HG03175 (cell line): Measurements from ENCODE around the gene TUBGCP5.
"Not testable (repeated sequence)": the region's sequence is repeated elsewhere in the genome, so short reads cannot be mapped to it uniquely, and the experiment has no call there.

Experiments used
- ATAC-seq: cut with Tn5 transposase; IDR thresholded peaks from one replicate; pipeline ENCODE4 v1.9.1; 2021; ENCODE audit warnings: mild to moderate bottlenecking, moderate library complexity; ENCODE audit not compliant: unreplicated experiment

The TUBGCP5 gene

DNA sequence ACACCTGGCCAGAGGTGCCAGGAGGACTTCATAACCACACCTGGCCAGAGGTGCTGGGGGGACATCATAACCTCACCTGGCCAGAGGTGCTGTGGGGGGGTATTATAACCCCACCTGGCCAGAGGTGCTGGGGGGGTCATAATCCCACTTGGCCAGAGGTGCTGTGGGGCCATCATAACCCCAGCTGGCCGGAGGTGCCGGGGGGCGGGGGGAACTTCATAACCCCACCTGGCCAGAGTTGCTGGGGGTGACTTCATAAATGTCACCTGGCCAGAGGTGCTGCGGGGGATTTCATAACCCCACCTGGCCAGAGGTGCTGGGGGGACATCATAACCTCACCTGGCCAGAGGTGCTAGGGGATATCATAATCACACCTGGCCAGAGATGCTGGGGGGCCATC is 4.2 kb upstream of the TUBGCP5 start:
- ATAC-seq, result not testable (repeated sequence)

DNA sequence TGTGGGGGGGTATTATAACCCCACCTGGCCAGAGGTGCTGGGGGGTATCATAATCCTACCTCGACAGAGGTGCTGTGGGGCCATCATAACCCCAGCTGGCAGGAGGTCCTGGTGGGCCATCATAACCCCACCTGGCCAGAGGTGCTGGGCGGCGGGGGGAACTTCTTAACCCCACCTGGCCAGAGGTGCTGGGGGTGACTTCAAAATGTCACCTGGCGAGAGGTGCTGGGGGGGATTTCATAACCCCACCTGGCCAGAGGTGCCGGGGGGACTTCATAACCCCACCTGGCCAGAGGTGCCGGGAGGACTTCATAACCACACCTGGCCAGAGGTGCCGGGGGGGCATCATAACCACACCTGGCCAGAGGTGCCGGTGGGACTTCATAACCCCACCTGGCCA is 2.4 kb upstream of the TUBGCP5 start:
- ATAC-seq, result not testable (repeated sequence)

DNA sequence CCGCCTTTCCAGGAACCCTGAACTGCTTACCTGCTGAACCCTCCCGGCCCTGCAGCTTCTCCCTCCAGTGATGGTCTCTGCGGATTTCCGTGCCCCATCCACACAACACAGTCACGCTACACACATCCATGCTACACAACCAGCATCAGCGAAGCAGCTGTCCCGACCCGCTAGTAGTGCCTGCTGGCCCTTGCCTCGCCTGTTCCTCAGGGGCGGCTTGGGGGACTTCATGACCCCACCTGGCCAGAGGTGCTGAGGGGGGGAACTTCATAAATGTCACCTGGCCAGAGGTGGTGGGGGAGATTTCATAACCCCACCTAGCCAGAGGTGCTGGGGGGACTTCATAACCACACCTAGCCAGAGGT is 530 bp upstream of the TUBGCP5 start:
- no peak for ATAC-seq

DNA sequence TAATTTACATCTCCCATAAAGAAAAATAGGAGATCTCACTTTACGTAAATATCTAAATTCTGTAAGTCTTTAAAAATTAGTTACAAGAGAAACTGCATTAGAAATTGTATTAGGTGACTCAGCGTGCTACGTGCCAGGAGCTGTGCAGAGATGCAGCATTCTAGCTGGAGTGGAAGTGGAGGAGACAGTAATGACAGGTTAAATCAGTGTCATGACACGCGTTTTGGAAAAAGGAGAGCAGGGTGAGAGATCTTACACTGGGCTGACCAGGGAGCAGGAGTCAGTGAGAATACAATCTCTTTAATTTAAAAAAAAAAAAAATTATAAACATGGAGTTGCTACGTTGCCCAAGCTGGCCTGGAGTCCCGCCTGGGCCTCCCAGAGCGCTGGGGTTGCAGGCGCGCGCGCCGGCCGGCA is 635 bp downstream of the TUBGCP5 start:
- peak; percentile 10 for ATAC-seq

DNA sequence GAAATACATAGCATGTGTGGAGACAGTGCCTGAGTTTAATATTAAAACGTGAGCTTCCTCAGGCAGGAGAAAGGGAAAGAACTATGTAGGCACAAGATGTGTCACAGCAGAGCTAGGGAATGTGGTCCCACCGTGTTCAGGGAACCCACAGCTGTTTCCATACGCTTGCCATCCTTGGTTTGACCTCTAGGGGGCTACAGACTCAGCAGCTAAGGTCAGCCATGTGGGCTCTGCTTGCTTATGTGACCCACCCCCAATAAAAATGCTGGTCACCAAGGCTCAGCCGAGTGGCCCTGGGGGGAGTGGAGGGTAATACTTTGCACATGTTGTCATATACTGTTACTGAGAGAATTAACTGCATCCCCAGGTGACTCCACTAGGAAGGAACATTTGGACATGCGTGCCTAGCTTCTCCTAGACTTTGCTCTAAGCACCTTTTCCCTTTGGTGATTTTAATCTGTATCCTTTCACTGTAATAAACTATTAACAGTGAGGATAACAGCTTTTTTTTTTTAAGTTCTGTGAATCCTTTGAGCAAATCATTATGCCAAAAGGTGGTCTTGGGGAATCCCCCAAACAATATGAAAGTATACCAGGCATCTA is 3.3 kb downstream of the TUBGCP5 start:
- no peak for ATAC-seq

DNA sequence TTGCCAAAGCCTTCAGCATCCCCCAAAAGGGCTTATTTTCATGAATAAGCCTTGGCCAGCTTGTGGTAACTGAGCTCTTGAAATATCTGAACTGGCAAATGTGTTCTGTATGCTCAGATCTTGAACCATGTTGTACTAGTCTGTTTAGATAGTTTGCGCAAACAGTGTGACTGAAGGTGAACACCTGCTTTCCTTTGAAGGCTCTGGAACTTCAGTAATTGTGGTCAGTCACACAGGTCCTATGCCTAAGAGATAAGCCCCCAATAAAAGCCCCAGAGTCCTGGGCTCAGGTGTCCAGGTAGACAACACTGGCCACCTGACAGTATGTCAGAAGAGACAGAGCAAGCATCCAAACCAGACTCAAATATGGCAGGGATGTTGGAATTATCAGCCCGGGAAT is 5.4 kb downstream of the TUBGCP5 start:
- ATAC-seq, result no peak

DNA sequence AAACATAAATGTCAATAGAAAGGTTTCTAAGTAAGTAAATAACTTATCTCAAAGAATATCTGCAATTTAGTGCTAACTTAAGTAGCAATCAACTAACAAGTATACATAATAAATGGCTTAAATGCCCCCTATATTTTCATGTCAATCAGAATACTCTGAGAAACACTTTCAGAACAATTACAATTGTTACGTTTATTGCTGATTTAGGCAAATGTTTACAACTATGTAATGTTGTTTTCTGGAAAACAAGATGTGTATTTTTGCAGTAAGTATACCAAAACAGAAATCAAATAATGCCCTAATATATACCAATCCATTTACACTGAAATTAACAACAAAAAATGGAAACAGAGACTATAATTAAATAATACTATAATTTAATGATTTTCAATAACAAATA is 13.2 kb downstream of the TUBGCP5 start:
- ATAC-seq, result no peak

DNA sequence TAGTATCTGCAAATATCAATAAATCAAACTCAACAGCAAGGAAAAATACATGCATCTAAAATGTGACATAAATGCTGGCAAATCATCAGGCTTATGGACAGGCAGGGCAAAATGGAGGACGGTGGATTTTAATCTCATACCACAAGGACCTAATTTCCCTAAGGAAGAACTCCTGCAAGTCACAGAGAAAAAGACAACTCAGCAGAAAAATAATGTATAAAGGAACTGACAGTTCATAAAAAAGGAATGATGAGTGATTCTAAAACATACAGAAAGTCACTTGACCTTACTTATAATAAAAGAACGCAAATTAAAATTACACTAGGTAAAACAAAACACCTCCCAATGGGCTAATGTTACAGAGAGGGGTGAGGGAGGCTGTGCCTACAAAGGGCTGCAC is 17.2 kb downstream of the TUBGCP5 start:
- ATAC-seq, result no peak

DNA sequence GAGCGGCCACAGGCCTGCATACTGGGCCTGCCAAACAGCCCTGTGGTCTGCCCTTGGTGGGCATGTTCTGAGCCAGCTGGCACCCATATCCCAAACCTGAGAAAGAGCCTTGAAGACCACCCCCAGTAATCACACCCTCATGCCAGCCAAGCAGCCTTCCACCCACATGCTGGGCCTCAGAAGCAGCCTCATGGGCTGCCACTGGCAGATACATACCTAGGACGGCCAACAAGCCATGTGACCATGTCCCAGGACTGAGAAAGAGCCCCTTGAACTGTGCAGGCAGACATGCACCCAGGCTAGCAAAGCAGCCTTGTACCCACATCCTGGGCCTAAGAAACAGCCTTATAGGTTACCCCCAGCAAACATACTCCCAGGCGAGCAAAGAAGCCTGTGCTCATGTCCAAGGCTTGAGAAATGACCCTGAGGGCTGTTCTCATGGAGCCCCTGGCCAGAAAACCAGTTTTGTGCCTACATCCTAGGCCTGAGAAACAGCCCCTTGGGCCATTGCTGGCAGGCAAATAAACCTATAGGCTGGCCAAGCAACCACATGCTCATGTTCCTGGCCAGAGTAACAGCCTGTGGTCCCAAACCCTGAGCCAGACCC is 24.9 kb downstream of the TUBGCP5 start:
- ATAC-seq, result no peak

DNA sequence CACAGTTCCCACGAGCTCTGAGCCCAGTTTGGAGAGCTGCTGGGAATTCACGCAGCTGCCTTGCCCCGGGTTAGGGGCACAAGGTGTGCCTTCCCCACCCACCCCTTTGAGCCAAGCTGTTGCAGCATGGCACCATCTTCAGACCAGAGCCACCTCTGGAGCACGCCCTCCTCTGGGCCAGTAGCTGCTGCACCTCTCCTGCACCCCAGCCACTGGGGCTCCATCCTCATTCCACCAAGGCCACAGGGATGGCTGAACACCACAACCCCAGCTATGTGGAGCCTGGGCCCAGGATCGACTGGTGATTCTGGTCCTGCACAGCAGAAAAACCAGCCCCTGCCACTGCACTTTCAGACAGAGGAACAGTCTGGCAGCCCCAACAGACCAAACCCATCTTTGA is 25.7 kb downstream of the TUBGCP5 start:
- no peak for ATAC-seq

DNA sequence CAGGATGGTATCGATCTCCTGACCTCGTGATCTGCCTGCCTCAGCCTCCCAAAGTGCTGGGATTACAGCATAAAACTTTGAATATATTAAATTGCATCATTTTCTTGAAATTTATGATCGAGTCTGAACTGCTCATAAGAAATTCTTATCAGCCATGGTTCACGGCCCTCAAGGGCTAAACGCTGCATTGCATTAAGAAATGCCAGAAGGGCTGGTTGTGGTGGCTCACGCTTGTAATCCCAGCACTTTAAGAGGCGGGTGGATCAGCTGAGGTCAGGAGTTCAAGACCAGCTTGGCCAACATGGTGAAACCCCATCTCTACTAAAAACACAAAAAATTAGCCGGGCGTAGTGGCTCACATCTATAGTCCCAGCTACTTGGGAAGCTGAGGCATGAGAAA is 26.8 kb downstream of the TUBGCP5 start:
- ATAC-seq, result not testable (repeated sequence)

DNA sequence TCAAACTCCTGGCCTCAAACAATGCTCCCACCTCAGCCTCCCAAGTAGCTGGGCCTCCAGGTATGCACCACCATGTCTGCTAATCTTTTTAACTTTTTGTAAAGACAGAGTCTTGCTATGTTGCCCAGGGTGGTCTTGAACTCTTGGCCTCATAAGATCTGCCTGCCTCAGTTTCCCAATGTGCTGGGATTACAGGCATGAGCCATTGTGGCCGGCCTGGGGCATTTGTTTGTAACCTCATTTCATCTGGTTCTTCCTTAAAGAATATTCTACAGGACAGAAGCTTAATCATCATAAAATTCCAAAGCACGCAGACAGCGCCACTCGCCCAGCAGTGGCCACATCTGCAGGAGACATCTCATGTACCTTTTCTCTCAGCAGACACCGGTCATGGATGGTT is 35.6 kb downstream of the TUBGCP5 start:
- no peak for ATAC-seq

DNA sequence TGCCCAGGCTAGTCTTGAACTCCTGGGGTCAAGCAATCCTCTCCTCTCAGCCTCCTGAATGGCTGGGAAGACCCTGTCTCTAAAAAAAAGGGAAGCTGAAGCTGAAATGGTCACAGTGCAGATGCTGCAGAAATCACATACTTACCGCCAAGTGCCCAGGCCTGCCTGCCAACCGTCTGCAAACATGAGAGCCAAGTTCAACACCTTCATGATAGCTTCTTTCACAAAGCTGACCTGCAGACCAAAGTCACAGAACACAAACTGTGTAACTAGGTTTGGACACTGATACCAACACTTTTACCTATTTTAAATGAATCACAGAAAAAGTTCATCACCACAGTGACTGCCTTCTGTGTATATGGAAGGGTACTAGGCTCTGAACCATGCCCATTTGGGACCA is 36.4 kb downstream of the TUBGCP5 start:
- ATAC-seq, result no peak

DNA sequence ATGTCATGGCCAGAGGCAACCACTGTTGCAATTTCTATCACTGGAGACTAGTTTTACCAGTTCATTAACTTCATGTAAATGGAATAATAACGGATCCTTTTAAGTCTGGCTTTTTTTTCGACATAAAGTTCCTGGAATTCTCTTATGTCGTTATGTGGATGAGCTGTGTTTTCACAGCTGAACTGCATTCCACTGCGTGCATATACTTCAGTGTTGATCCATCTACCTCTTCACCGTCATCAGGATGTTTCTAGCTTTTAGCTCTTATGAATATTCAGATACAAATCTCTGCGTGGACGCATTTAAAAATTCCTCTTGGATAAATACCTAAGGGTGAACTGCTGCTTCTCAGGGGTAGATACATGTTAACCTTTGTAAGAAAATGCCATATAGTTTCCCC is 43.6 kb downstream of the TUBGCP5 start:
- no peak for ATAC-seq

DNA sequence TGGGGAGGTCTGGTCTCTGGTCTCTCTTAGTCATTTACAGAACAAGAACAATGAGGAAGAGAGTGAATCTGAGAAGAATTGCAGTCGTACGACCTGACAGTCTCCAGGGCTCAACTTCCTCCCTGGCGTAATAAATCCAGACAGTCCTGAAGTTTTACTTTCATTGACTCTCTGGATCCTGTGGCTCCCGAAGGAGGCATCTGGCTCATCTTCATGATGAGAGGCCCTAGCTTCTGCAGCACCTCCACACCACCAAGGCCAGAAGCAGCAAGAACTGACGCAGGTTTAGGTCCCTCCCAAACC is 47.4 kb downstream of the TUBGCP5 start:
- ATAC-seq, result no peak

DNA sequence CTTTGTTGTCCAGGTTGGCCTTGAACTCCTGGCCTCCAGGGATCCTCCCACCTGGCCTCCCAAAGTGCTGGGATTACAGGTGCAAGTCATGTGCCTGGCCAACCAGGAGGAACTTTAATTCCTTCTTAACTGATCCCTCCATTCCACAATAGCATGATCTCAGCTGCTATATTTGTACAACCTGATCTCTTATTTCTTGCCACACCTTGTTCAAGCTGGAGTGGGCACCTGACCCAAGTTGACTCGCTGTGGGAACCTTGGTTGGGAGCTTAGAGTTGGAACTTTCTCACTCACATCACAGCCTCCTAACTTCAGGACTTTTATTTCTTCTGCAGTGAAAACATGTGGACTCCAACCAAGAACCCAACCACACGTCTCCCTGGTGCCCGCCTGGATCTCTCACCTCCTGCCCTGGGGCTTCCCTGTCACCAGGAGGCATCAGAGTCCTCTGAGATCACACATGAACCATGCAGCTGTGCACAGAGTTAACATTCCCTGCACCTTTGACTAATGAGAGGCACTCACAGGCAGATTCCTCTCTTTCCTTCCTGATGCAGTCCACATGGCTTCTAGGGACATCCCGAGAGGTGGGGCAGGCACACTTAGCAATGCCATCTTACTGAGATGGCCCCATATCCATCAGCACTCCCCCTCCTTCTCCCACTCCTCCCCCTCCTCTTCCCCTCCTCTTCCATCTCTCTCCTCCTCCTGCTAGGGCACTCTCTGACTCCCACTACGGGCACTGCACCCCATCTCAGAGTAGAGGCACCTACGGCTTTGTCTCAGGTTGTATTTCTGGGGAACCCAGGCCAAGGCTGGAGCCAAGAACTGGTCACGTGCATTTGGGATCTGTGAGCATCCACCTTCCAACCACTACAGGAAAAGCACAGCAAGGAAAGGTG is 49.5 kb downstream of the TUBGCP5 start:
- no peak for ATAC-seq

DNA sequence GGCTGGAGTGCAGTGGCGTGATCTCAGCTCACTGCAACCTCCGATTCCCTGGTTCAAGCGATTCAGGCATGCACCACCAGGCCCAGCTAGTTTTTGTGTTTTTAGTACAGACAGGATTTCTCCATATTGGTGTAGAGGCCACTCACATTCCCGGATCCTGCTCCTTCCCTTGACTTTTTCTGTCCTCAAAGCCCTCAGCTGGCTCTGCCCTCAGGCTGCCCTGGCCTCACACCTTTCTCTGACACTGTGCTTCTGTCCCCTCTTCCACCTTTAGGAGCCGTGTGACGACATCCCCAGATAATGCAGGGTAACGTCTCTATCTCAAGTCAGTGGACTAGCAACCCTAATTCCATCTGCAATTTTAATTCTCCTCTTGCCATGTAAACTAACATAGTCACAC is 50.6 kb downstream of the TUBGCP5 start:
- ATAC-seq, result no peak

DNA sequence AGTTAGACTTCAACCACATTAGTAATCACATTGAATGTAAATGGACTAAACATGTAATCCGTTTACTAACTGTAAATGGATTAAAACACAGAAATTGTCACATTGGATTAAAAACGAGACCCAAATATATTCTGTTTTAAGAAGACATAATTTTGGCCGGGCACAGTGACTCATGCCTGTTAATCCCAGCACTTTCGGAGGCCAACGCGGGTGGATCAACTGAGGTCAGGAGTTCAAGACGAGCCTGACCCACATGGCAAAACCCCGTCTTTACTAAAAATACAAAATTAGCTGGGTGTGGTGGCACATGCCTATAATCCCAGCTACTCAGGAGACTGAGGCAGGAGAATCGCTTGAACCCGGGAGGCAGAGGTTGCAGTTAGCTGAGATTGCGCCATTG is 57.4 kb downstream of the TUBGCP5 start:
- not testable (repeated sequence) for ATAC-seq

DNA sequence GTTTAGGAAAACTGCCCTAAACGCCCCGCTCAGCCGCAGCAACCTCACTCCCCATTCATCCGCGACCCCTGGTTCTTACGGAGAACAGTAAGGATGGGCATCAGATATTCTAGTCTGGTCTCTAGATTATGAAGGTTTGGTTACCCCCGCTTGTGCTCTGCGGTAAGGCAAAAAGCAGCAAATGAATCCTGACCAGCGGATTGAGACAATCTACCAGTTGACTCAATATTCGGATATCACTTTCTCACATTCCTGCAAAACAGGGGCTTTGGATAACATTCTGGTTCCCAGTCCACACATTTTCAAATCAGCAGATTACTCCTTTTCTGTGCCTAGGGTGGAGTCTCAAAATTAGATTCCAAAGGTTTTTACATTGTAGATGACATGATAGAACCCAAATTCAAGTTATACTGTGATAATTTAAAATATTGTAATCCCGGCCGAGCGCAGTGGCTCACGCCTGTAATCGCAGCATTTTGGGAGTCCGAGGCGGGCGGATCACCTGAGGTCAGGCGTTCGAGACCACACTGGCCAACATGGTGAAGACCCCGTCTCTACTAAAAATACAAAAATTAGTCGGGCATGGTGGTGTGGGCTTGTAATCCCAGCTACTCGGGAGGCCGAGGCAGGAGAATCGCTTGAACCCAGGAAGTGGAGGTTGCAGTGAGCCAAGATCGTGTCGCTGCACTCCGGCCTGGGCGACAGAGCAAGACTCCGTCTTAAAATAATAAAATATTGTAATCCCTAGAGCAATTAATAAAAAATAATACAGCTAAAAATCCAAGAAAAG is 58.1 kb downstream of the TUBGCP5 start:
- ATAC-seq, result no peak

DNA sequence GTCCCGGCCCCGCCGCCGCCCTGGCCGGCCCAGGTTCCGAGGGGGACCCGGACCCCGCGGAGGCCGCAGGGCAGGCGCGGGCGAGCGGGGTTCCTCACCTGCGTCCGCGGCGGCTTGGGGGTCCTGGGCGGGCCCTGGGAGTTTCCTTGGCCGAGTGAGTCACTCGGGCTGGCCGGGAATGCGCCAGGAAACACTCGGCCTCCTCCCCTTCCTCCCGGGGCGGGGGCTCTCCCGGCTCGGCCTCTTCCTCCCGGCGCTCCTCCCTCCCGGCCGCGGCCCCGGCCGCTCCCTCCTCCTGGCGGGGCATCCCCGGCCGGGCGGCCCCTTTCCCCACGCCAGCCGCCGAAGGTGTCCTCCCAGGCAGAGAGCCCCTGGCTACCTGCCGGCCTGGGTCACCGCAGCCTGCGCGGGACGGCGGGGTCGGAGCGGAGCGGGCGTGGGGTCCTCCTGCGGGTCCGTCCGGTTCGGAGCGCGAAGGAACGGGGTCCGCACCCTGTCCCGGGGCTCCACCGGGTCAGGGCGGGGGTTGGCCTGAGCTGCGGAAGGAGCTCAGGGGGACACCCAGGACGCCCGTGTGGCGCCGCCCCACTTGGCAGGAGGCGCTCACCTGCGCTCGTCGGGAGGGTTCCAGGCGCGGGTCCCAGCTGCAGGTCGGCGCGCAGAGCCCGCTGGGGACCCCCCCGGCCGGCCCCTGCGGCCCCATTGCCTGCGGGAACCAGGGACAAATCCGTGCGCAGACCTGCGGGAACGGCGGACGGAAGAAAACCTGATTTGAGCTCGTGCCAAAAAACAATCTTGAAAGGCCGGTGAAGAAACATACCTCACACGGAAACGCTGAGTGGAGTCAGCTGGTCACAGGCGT is 58.9 kb downstream of the TUBGCP5 start, which contains the start of gene CYFIP1:
Gene CYFIP1, minus strand, starts transcription at position 180 of the 862 bp plus-strand sequence. CDS start 33,083 bp downstream, outside the sequence.
- peak; percentile 44 for ATAC-seq
